ENCODE data around the gene CHCHD3.

The CHCHD3 gene

GRCh38 chr7:132825932-132826835 is 255.7 kb downstream of the CHCHD3 start:
- no peak for DNase-seq (ENCODE audit: low spot score)
- FAIRE-seq: no peak

GRCh38 chr7:132825222-132825621 is 256.7 kb downstream of the CHCHD3 start:
- no peak for DNase-seq (ENCODE audit: low spot score)
- no peak for FAIRE-seq

GRCh38 chr7:132819648-132820047 is 262.2 kb downstream of the CHCHD3 start:
- DNase-seq (ENCODE audit: low spot score): no peak
- no peak for FAIRE-seq

- no peak for DNase-seq (ENCODE audit: low spot score)
- FAIRE-seq: no peak
Measured at GRCh38 chr7:132817949-132818348, 263.9 kb downstream of the CHCHD3 start.

- FAIRE-seq: no peak
- DNase-seq (ENCODE audit: low spot score): peak; percentile 4
Measured at GRCh38 chr7:132815696-132816311, 266.1 kb downstream of the CHCHD3 start.

GRCh38 chr7:132815130-132815529 is 266.8 kb downstream of the CHCHD3 start:
- FAIRE-seq: no peak

GRCh38 chr7:132810561-132810960 is 271.3 kb downstream of the CHCHD3 start:
- FAIRE-seq: no peak
- no peak for DNase-seq (ENCODE audit: low spot score)

More at GRCh38 chr7:132815130-132815529, 266.8 kb downstream of the CHCHD3 start:
- DNase-seq (ENCODE audit: low spot score): no peak

GRCh38 chr7:132806834-132807233 is 275.1 kb downstream of the CHCHD3 start:
- FAIRE-seq: no peak

GRCh38 chr7:132805766-132806165 is 276.1 kb downstream of the CHCHD3 start:
- DNase-seq (ENCODE audit: low spot score) (no peak), FAIRE-seq (no peak)

More at GRCh38 chr7:132806834-132807233, 275.1 kb downstream of the CHCHD3 start:
- DNase-seq (ENCODE audit: low spot score): no peak

GRCh38 chr7:132804849-132805485 is 276.9 kb downstream of the CHCHD3 start:
- DNase-seq (ENCODE audit: low spot score) (no peak), FAIRE-seq (no peak)

GRCh38 chr7:132800522-132800921 is 281.4 kb downstream of the CHCHD3 start:
- DNase-seq (ENCODE audit: low spot score) (no peak), FAIRE-seq (no peak)

GRCh38 chr7:132799081-132799413 is 282.8 kb downstream of the CHCHD3 start:
- FAIRE-seq: no peak
- DNase-seq (ENCODE audit: low spot score): no peak

- FAIRE-seq (no peak), DNase-seq (ENCODE audit: low spot score) (no peak)
Measured at GRCh38 chr7:132797152-132797551, 284.7 kb downstream of the CHCHD3 start.

- FAIRE-seq (no peak), DNase-seq (ENCODE audit: low spot score) (no peak)
Measured at GRCh38 chr7:132793474-132793873, 288.4 kb downstream of the CHCHD3 start.

- FAIRE-seq: no peak
- no peak for DNase-seq (ENCODE audit: low spot score)
Measured at GRCh38 chr7:132791036-132791435, 290.9 kb downstream of the CHCHD3 start.

- FAIRE-seq: no peak
- no peak for DNase-seq (ENCODE audit: low spot score)
Measured at GRCh38 chr7:132790104-132790503, 291.8 kb downstream of the CHCHD3 start.

- no peak for FAIRE-seq
Measured at GRCh38 chr7:132789281-132789680, 292.6 kb downstream of the CHCHD3 start.

GRCh38 chr7:132785870-132786269 is 296.0 kb downstream of the CHCHD3 start:
- FAIRE-seq (no peak), DNase-seq (ENCODE audit: low spot score) (no peak)

More at GRCh38 chr7:132789281-132789680, 292.6 kb downstream of the CHCHD3 start:
- no peak for DNase-seq (ENCODE audit: low spot score)

- FAIRE-seq (no peak), DNase-seq (ENCODE audit: low spot score) (no peak)
Measured at GRCh38 chr7:132784406-132784805, 297.5 kb downstream of the CHCHD3 start.

- FAIRE-seq: no peak
- DNase-seq (ENCODE audit: low spot score): peak; percentile 70
Measured at GRCh38 chr7:132783824-132784223, 298.1 kb downstream of the CHCHD3 start.

GRCh38 chr7:132782777-132783640 is 298.9 kb downstream of the CHCHD3 start:
- FAIRE-seq: no peak
- peak; percentile 16 for DNase-seq (ENCODE audit: low spot score)
